ENCODE data around the gene CHAC2.
"Not testable (repeated sequence)": the region's sequence is repeated elsewhere in the genome, so short reads cannot be mapped to it uniquely, and the experiment has no call there.

CHAC2 gene

DNA sequence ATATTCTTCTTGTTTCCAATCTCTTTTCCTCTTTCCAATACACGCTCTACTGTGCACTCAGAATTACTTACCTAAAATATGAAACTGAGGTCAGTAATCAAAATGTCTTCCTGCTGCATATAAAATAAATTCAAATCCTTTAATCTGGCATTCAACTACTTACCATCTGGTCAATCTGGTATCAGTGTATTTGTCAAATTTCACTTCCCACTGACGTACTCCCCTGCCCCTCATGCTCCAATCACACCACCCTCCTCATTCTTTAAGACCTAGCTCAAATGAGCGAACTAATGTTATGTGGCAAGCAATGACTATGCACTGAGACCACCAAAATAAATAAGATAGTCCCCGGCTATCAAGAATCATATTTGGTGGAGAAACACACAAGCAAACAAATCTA lies 12.5 kb downstream of the CHAC2 start:
- no peak for DNase-seq

DNA sequence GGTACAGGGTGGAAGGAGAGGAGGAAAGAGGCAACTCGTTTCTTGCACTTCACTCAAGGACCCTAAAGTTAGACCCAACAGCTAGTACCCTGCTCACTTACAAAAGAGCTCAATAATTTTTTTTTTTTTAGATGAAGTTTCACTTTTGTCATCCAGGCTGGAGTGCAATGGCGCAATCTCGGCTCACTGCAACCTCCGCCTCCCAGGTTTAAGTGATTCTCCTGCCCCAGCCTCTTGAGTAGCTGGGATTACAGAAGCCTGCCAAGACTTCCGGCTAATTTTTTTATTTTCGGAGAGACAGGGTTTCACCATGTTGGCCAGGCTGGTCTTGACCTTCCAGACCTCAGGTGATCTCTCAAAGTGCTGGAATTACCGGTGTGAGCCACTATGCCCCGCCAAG lies 15.1 kb downstream of the CHAC2 start:
- no peak for DNase-seq

DNA sequence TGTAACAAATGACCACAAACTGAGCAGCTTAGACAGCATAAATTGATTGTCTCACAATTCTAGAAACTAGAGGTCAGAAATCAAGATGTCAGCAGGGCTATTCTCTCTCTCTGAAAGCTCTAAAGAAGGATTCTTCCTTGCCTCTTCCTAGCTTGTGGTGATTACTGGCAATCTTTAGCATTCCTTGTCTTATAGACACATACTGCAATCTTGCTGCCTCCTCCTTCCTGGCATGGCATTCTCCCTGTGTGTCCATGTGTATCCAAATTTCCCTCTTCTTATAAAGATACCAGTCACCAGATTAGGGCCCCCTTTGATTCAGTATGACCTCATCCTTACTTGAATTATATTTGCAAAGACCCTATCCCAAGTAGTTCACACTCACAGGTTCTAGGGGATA lies 16.8 kb downstream of the CHAC2 start:
- DNase-seq = no peak

DNA sequence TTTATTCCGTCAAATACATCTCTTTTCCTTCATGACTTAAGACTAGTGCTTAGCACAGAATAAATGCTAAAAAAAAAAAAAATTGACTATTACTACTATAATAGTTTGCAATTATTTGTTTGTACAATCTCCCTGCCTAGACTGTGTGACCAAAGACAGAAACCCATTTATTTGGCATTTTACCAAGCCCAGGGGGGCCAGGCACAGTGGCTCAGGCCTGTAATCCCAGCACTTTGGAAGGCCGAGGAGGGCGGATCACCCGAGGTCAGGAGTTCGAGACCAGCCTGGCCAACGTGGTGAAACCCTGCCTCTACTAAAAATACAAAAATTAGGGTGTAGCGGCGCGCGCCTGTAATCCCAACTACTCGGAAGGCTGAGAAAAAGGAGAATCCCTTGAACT lies 17.8 kb downstream of the CHAC2 start:
- DNase-seq = no peak

DNA sequence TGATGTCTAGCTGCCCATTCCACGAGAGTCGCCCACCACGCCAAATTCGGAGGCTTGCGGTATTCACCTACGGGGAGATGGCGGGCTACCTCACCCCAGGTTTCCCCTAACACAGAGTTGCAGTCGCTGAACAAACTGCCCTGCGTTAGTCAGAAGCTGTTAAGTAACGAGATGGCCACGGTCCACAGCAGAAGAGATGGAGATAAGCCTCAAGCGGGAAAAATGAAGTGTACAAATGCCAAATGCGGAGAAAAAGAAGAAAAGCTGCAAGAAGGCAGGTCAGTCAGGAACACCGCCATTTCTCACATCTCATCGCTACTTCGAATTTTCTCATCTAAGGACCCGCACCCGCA lies 18.7 kb downstream of the CHAC2 start:
- DNase-seq = peak; percentile 68

DNA sequence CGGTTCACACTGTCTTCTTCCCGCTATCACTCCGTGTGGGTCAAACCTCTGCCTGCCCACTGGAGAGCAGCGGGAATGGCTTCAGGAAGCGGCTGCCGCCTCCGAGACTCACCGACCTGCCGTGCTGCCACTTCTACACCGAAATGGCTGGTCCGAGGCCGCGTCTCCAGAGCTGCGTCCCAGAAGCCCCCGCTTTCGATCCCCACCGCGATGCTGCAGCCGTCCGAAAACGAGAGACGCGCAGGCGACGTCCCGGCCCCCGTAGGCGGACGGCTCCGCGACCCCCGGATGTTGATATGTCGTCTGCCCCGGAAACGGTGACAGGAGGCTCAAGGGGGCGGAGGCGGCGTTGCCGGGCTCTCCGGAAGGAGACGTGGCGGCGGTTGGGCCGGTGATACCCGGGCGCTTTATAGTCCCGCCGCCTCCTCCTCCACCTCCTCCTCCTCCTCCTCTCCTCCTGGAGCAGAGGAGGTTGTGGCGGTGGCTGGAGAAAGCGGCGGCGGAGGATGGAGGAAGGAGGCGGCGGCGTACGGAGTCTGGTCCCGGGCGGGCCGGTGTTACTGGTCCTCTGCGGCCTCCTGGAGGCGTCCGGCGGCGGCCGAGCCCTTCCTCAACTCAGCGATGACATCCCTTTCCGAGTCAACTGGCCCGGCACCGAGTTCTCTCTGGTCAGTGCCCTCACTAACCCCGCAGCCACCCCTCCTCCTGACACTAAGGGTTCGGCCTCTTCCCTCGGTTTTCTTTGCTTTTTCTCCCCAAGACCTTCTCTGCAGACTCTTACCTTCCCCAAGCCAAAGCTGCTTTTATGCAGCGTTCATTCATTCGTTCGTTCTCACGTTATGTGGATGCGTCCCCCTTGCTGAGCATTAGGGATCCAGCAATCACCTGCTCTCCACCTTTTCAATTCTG lies 19.4 kb downstream of the CHAC2 start, which contains the start of the genes ASB3 and ERLEC1:
Gene ASB3, minus strand, starts transcription at position 249 of the 909 bp plus-strand sequence. CDS start 21,381 bp downstream, outside the sequence.
Gene ERLEC1, plus strand, starts transcription at position 340 of the 909 bp plus-strand sequence. Its CDS starts 167 bp downstream, at position 507.
- peak; percentile 92 for DNase-seq

DNA sequence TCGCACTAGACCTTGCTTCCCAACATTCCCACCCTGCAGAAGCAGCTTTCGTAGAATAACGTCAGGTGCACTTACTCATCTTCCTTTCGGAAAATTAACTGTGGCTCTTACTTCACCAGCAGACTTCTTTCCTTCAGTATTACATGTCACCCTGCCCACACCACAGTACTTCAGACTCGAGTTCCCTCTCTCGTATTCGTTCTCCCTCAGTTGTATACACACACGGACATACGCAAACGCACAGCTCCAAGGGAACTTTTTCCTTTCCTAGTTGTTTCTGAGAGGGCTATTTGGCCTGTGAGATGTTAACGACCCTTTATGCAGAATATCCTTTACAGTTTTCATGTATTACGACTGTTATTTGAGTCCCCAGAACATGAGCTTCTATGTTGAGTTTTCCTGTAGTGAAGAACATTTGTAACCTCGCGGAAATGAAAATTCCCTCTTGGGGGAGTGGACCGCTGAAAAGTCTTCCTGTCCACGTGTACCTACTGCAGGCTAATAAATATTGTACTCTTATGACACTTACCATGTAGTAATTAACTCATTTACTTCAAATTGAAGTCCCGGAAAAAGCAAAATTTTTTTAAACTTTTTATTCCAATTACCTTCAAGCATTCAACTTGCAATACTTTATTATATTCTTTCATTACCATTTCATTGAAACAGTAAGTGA lies 20.1 kb downstream of the CHAC2 start:
- DNase-seq = no peak

DNA sequence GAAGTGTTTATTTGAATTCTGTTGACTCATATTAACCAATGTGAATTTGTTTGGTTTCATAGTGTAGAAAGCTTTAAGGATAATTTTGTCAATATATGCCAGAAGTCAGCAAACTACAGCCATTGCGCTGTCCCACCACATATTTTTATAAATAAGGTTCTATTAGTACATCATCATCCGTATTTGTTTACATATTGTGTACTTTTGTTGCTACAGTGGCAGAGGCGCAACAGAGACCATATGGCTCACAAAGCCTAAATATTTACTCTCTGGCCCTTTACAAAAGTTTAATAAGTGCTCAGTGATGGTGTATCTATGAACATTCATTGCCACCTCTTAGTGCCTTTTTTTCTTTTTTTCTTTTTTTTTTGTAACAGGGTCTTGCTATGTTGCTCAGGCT lies 25.7 kb downstream of the CHAC2 start:
- DNase-seq = no peak

DNA sequence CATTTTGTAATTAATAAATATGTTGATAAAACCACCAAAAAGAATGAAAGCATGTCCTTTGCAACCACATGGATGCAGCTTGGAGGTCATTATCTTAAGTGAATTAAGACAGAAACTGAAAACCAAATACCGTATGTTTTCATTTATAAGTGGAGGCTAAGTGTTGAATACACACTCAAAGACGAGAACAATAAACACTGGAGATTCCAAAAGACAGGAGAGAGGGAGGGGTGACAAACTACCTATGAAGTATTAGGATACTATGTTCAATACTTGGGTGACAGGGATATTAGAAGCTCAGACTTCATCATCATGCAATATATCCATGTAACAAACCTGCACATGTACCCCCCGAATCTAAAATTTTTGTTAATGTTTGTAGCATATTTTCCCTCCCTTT lies 26.2 kb downstream of the CHAC2 start:
- DNase-seq = no peak

DNA sequence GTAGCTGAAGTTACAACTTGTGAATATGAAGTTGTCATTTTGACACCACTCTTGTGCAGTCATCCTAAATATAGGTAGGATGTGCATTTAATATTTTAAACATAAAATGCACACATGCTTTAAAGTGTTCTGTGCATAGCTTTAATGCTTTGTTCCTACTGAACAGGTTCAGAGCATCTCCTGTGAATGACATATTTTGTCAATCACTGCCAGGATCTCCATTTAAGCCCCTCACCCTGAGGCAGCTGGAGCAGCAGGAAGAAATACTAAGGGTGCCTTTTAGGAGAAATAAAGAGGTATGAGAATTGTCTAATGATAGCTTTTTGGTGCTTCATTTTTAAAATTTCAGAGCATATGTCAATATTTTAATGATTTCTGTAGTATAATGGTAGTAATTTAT lies 33.9 kb downstream of the CHAC2 start:
- no peak for DNase-seq

DNA sequence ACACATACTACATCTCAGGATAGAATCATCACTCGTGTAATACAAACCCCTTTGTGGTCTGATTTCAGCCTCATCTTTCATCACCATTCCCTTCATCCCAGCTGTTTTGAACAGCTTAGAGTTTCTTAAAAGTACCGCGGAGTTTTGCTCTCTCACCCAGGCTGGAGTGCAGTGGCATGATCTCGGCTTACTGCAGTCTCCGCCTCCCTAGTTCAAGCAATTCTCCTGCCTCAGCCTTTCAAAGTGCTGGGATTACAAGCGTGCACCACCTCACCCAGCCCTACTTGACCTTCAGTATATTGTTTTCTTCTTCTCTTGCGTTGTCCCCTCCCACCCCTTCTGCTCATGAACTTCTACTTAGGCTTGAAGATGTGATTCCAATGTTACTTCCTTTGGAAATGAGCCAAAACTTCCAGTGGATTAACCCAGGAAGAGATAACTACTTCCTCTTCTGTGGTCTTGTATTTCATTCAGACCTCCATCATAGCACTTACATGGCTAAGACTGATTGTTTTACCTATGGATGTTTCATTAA lies 35.1 kb downstream of the CHAC2 start:
- no peak for DNase-seq

DNA sequence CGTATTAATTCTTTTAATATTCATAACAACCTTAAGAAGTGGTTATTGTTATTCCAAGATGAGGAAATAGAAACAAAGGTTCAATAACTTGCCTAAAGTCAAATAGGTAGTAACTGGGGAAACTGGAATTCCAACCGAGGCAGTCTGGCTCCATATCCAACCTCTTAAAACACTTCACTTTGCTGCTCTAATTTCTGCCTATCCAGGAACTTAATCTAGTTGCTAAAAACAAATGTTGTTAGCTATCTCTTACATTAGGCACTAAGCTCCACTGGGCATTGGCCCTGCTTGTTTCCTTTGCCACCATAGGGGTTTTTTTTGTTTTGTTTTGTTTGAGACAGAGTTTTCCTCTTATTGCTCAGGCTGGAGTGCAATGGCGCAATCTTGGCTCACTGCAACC lies 44.0 kb downstream of the CHAC2 start:
- DNase-seq = no peak

DNA sequence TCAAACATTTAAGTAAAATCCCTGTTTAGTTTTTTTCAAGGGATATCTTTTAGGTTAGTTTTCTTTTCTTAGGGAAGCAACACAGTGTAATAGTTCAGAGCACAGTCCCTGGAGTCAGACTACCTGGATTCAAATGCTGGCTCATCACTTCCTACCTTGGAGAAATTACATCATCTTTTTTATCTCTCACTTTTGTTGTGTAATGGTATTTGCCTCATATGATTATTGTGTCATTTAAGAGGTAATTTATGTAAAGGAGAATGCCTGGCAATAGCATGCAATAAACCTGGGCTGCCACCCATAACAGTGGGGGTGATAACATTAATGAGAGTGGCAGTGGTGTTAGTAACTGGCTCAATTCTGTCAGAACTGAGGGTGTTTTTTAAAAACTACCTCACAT lies 45.5 kb downstream of the CHAC2 start:
- DNase-seq = no peak

DNA sequence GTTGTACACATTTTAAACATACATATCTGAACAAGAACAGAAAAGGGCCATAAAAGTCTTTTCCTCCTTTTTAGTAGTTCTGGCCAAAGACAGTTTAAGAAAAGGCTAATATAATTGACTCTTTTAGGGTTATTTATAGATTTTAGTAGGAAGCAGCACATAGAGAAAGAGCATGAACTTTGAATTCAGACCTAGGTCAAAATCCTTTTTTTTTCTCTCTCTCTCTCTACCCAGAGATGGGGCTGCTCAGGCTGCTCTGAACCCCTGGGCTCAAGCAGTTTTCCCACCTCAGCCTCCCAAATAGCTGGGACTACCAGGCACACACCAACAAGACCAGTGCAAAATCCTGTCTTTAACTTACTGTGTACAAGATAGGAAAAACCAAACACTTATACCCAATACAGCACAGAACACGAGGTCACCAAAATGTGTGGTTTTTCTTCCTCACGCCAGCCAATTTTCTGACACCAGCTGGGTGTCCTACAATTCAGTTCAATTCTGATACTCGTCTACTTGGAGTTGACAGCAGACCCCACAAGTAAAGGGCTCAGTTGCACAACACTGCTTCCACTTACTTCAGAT lies 51.3 kb downstream of the CHAC2 start:
- DNase-seq = no peak

DNA sequence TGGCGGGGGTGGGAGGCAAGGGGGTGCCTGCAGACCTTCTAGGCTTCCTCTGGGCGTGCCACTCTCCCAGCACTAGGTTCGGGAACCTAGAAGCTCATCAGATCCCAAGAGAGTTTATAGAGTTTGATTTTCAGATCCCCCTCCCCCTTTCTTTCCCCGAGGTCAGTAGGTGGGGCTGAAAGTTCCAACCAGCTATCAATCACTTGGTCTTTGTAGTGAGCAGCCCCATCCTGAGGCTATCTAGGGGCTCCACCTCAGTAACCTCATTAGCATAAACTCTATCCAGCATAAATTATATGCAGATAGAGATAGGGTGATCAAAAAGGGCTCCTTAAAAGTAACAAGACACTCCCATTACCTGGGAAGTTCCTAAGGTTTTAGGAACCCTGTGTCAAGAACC lies 52.0 kb downstream of the CHAC2 start:
- DNase-seq = no peak

DNA sequence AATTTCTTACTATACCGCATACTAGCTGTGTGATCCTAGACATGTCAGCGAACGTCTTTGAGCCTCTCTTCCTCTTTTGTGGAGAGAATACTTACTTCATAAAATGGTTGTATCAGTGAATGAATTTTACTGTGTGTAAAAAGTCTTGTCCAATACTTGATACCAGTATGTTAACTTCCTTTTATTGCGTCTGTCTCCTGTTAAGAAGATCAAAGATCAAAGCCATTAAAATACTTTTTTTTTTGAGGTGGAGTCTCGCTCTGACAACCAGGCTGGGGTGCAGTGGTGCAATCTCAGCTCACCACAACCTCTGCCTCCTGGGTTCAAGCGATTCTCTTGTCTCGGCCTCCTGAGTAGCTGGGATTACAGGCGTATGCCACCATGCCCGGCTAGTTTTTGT lies 52.4 kb downstream of the CHAC2 start:
- DNase-seq = no peak

DNA sequence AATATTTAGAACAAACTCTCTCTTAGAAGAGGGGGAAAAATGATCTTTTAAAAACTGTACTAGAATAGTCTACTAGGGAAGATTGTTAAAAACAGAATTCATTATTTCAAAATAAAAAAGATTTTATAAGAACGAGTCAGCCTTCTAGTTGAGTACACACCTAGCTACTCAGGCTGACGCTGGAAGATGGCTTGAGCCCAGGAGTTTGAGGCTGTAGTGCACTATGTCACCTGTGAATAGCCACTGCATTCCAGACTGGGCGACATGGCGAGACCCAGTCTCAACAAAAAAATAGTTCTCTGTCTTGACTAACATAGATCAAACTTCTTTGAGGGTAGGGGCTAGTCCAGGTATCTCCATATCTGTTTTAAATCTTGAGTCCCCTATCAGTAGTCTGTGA lies 53.1 kb downstream of the CHAC2 start:
- DNase-seq = no peak

DNA sequence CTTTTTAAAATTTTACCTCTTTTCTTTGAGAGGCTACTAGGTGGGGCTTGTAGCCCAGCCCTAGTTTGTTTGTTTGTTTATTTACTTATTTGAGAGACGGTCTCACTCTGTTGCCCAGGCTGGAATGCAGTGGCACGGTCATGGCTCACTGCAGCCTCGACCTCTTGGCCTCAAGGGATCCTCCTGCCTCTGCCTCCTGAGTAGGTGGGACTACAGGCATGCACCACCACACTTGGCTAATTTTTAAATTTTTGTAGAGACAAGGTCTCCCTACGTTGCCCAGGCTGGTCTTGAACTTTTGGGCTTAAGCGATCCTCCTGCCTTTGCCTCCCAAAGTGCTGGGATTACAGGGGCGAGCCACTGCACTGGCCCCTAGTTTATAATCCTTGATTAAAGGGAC lies 54.2 kb downstream of the CHAC2 start:
- DNase-seq = no peak

DNA sequence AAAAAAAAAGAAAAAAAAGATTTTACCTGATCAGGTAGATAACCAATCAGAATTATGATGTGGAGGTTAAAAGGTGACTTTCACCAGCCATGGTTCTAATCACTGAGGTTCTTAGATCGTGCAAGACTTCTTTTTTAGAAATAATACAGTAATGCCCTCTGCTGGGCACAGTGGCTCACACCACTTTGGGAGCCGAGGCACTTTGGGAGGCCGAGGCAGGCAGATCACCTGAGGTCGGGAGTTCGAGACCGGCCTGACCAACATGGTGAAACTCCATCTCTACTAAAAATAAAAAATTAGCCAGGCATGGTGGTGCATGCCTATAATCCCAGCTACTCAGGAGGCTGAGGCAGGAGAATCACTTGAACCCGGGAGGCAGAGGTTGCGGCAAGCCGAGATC lies 56.0 kb downstream of the CHAC2 start:
- DNase-seq = not testable (repeated sequence)

All from activated CD8-positive, alpha-beta memory T cell treated with anti-CD3 and anti-CD28 coated beads, Interleukin-2, amount 50 U/mL, for 48 hours (primary cell).